Muscle of back (tissue), 11 donors: ENCODE results near the gene LARP6. TPM values are rescaled to one million over a fixed set of nuclear protein-coding genes. Genes with fewer than 3 reads are reported as not detected.
A peak's percentile ranks its signal among the peaks of the same experiment; 100 is the strongest.

Experiments
- DNase-seq, 3 donors: peaks; one replicate each; pipeline versions ENCODE4 v3.0.0 to v3.0.0-alpha.2; 2013
- polyA plus RNA-seq, 10 donors: library from polyadenylated mRNA; unstranded; fragments of 120-200 nt; gene quantifications; one replicate each; pipeline ENCODE4 v1.2.1, GENCODE V29; 2013; ENCODE audit not compliant: insufficient read length in 10 of 10

LARP6 gene
- polyA plus RNA-seq, 10 donors = 12.1 to 21.1 (median 15.4) TPM

GRCh38 chr15:70797464-70797863 lies 56.5 kb downstream of the LARP6 start:
- DNase-seq = no peak

GRCh38 chr15:70796516-70797310 lies 57.2 kb downstream of the LARP6 start:
- DNase-seq = no peak

DNA sequence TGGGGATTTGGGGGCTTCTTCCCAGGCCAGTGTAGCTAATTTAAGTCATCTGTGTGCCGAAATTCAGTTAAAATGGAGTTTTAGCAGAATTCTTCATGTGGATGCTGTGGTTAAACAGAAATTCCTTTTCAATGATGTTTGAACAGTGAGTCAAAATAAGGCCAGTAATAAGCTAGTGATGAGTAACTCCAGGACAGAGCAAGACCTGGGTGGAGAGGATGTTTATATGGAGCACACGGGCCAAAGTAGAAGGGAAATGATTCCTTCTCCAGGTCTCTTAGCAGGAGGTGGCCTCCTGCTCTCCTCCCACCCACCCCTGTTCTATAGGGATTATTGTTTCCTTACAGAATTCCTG lies 58.7 kb downstream of the LARP6 start:
- DNase-seq = peak in 2 of 3 donors; percentile 39 to 91

GRCh38 chr15:70794596-70795310 lies 59.2 kb downstream of the LARP6 start:
- peak in 1 of 3 donors; percentile 21 for DNase-seq

DNA sequence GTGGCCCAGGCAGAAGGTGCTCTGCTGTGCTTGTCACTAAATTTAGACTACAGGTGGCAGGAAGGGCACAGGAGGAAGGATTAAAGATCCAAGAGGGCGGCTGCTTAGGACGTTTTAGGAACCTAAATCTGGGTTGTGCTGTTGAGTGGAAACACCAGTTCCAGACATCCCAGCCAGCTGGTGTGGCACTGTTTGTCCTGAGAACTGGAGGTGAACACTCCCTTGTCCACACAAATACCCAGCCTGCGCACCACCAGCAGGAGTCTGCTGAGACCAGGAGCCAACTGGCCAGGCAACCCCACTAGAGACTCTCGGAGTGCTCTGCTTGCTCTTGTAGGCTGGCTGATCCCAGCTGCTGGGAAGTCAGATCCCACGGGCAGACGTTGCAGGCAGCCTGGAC lies 60.3 kb downstream of the LARP6 start:
- no peak for DNase-seq

DNA sequence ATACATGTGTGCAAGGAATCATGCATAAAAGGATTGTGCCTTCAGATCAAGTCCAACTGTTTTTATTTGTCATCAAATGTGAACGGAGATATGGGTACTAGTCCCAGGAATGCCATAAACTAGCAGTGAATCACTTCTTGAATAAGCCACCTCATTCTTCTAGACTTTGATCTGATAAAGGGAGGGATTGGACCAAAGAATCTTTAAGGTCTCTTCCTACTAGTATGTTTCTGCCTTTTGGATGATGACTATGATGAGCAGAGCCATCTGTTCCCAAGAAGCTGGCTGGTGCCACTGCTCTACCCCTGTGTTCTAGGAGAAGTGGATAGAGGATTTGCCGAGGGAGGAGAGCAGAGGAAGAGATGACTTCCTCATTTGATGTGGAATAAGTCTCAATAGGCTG lies 61.8 kb downstream of the LARP6 start:
- peak in 1 of 3 donors; percentile 56 for DNase-seq

- DNase-seq = no peak
Observed at GRCh38 chr15:70791259-70791658, 62.7 kb downstream of the LARP6 start.

- DNase-seq = no peak
Observed at GRCh38 chr15:70789213-70789612, 64.7 kb downstream of the LARP6 start.

DNA sequence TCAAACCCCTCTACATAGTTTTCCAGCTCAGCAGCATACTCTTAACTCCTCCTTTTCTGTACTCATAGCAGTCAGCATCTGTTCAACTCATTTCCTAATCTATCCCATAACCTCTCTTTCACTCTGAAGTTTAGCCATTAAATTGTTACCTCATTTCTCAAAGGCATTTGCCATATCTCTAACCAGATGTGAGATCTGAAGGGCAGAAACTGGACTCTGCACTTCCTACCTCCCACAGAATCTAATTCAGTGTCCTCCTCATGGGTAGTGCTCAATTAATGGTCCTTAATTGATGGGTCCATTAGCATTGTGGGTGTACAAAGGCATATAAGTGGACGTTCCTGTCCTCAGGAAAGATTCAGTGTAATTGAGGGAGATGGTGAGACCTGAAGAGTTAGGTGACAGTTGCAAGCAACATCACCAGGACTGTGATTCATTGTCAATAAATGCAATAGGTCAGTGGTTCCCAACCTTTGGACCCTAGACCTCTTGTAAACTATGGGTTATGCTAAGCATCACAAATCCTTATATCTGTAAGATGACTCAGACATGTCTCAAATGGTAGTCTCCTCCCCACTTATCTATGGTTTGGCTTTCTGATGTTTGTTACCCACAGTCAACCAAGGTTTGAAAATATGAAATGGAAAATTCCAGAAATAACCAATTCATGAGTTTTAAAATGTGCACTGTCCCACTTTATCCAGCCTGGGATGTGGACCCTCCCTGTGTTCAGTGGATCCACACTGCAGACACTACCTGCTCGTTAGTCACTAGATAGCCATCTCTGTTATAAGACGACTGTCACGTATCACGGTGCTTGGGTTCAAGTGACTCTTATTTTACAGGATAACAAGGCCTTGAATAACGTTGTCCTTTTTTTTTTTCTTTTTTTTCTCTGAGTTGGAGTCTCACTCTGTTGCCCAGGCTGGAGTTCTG lies 65.6 kb downstream of the LARP6 start:
- peak in 1 of 3 donors; percentile 35 for DNase-seq

DNA sequence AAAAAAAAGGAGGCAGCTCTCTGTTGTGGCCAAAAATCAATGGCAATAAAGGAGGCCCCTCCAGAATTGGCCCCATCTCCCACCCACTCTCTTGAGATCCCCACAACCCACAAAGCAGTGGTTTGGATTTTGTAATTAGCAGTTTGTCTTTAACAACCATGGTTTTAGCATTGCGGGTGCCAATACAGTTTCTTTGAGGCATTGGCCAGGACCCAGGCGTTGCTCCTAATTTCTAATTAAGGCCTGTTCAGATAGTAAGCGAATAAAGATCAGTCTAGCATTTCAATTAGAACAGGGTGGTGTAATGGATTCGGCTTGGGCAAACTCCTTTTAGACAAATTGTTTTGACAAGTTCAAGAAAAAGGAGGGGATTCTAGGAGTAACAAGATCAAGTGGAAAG lies 67.0 kb downstream of the LARP6 start:
- no peak for DNase-seq

GRCh38 chr15:70783610-70784022 lies 70.3 kb downstream of the LARP6 start:
- DNase-seq = no peak

- no peak for DNase-seq
Observed at GRCh38 chr15:70783041-70783440, 70.9 kb downstream of the LARP6 start.

- no peak for DNase-seq
Observed at GRCh38 chr15:70781236-70781635, 72.7 kb downstream of the LARP6 start.

Other genes with a start within 250 kb of the LARP6 start
- 100 to 1,000 TPM in 8 of 10 donors, 10 to 100 TPM in 2; 95.3 to 192 (median 123) TPM for gene UACA, start 90.6 kb downstream of the LARP6 start, polyA plus RNA-seq
- 1 to 10 TPM; 2.2 to 4.3 (median 3.5) TPM for gene THAP10, start 38.3 kb upstream of the LARP6 start, polyA plus RNA-seq
- gene LRRC49, start 38.7 kb upstream of the LARP6 start, polyA plus RNA-seq = 1 to 10 TPM; 4.8 to 9.3 (median 7.2) TPM